Stimulated activated CD4-positive, alpha-beta T cell treated with anti-CD3 and anti-CD28 coated beads, TNF-alpha, amount 100 ng/mL, for 24 hours (primary cell): ENCODE measurements around the gene KLHDC10.
"Not testable (repeated sequence)": the region's sequence is repeated elsewhere in the genome, so short reads cannot be mapped to it uniquely, and the experiment has no call there.

Experiments
- DNase-seq, 3 experiments: peaks; one replicate each; pipeline ENCODE4 v3.0.0-alpha.2; 2020; ENCODE audit warnings: low read depth in 3 of 3

KLHDC10 gene

DNA sequence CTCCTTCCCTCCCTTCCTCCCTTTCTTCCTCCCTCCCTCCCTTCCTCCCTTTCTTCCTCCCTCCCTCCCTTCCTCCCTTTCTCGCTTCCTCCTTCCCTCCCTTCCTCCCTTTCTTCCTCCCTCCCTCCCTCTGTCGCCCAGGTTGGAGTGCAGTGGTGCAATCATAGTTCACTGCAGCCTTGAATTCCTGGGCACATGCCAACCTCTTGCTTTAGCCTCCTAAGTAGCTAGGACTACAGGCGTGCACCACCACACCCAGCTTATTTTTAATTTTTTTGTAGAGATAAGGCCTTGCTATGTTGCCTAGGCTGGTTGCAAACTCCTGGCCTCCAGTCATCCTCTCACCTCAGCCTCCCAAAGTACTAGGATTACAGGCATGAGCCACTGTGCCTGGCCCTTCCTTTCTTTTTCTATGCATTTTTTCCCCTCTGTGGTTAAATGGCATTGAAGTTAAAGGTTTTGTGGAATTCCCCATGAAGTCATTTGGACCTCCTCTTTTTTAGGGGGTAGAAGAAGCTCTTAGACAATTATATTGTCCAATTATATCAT lies 9.6 kb downstream of the KLHDC10 start:
- DNase-seq: no peak

DNA sequence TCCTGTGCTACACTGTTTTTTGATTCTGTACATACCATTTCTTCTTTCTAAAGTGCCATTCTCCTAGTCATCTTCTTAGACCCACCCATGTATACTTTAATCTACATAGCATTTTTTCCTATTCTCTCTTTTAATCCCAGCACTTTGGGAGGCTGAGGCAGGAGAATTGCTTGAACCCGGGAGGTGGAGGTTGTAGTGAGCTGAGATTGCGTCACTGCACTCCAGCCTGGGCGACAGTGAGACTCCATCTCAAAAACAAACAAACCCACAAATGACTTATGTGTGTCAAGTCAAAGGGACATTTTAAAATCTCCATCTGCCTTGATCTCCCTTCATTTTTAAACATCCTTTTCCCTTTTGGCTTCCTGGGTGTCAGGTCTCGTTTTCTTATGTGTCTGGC lies 13.2 kb downstream of the KLHDC10 start:
- not testable (repeated sequence) for DNase-seq

DNA sequence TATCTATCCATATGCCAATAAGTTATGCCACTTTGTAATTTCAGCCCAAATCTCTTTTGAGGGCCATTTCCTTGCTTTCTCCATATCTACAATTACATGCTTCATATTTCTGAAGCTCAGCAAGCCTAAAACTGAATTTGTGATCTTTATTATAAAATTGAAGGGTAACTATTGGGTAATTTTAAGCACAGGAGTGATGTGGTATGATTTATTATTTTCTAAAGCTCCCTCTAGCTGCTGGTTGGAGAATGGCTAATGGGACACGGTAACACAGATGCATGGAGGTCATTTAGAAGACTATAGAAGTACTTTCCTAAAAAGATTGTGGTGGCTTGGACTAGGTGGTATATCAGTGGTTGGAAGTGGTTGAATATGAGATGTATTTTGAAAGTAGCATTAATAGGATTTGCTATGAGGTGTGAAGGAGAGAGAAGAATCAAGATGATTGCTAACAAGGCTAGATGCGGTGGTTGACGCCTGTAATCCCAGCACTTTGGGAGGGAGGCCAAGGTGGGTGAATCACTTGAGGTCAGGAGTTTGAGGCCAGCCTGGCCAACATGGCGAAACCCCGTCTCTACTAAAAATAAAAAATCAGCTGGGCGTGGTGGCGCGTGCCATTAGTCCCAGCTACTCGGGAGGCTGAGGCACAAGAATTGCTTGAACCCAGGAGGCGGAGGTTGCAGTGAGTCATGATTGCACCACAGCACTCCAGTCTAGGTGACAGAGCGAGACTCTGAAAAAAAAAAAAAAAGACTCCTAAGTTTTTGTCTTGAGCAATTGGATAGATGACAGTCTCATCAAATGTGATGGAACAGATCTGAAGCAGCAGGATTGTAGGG lies 13.9 kb downstream of the KLHDC10 start:
- DNase-seq: no peak

DNA sequence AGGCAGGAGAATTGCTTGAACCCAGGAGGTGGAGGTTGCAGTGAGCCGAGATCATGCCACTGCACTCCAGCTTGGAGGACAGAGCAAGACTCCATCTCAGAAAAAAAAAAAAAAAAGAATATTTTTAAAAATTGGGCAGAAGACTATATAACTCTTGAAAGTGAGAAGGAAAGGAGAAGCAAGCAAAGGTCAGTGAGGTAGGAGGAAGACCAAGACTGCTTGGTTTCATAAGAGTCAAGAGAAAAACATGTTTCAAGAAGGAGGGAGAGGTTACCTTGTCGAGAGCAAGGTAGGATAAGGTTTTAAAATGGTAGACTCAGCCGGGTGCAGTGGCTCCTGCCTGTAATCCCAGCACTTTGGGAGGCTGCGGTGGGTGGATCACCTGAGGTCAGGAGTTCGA lies 14.9 kb downstream of the KLHDC10 start:
- DNase-seq: not testable (repeated sequence)

DNA sequence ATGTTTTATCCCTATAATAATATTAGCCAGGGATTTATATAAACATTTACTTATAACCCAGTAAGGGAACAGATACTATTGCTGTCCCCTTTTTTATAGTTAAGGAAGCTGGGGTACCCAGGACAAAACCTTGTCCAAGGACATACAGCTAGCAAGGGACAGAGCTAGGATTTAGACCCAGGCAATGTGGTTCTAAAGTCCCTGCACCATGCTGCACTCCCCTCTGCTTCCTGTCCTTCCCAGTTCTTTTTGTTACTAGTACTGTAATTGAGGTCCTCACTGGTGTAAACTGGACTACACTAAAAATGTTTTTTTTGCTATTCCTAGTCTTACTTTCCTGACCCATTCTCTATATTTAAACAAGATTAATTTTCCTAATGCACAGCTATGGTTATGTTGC lies 16.6 kb downstream of the KLHDC10 start:
- DNase-seq: no peak

DNA sequence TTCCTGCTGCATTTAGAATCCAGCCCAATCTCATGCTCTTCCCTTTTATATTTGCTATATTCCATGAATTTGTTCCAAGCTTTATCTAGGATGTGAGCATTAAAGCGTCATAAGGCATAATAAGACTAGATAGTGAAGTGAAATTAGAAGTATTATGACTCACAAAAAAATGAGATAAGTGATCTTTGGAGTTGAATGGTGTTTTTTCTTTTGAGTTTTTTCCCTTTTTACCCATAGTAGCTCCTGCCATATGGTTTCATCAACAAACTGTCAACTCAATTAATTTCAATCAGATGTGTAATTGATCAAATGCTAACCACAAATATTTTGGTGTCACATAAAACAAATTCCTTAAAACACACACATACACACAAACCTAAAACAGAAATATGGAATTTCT lies 17.0 kb downstream of the KLHDC10 start:
- DNase-seq: no peak

DNA sequence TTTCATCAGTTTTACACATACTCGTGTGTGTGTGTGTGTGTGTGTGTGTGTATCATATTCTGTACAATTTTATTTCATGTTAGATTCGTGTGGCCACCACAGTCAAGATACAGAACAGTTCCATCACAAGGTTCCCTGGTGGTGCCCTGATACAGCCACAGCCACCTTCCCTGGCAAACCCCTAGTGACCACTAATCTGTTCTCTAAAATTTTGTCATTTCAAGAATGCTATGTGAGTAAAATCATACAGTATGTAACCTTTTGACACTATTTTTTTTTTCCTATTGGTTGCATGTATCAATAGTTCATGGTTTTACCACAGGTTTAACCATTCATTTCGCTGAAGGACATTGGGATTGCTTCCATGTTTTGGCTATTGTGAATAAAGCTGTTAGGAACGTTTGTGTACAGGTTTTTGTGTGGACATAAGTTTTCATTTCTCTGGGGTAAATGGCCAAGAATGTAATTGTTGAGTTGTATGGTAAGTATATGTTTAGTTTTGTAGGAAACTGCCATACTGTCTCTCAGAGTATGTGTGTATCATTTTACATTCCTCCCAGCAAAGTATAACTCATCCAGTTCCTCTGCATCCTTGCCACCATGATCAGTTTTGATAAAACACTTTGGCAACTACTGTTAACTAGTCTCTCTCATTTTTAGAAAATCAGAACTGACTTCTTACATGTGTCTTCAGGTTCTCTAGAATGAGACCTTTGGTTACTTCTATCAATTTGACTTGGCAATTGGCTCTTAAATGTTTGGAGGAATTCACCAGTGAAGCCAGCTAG lies 20.6 kb downstream of the KLHDC10 start:
- no peak for DNase-seq

DNA sequence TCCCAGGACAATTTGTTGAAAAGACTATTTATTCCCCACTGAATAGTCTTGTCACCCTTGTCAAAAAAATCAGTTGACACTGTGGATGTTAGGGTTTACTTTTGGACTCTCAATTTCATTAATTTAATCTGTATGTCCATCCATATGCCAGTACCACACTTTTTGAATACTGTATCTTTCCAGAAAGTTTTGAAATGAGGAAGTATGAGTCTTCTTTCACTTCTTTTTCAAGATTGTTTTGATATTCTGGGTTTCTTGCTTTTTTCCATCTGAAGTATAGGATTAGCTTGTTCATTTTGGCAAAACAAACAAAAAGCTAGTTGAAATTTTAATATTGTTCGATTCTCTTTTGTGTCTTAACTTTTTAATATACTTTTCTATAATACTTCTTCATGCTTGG lies 21.7 kb downstream of the KLHDC10 start:
- no peak for DNase-seq

DNA sequence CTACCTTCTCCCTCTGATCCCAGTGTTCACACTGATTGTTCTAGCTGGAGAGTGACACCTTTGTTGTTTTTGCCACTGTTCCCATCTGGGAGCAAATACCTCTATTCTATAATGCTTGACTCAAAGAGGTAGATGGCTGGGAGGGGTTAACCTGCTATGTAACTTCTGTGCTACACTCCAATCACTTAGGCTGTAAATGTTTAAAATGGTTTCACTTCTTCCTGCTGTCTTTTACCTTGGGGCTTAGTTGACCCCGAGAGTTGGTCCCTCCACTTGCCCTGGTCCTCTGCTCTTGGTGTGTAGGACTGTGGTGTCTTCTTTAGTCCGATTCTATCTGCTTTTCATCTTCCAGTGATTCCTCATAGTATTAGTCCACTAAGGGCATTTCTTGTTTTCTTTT lies 22.3 kb downstream of the KLHDC10 start:
- DNase-seq: no peak

DNA sequence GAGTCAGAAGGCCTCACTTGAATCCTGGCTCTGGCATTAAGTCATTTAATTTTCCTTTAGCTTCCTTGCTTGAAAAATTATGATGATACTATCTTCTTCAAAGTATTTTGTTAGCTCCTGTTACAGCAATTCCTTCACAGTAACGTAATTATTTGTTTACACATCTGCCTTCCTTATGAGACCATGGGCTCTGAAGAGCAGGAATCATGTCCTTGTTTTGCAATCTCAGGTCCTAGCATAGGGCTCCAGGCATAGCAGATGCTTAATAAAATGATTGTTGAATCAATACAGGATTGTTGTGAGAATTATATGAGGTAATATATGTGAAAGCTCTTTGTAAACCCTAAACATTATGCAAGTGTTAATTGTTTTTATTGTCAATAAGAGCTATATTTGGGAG lies 25.5 kb downstream of the KLHDC10 start:
- no peak for DNase-seq

DNA sequence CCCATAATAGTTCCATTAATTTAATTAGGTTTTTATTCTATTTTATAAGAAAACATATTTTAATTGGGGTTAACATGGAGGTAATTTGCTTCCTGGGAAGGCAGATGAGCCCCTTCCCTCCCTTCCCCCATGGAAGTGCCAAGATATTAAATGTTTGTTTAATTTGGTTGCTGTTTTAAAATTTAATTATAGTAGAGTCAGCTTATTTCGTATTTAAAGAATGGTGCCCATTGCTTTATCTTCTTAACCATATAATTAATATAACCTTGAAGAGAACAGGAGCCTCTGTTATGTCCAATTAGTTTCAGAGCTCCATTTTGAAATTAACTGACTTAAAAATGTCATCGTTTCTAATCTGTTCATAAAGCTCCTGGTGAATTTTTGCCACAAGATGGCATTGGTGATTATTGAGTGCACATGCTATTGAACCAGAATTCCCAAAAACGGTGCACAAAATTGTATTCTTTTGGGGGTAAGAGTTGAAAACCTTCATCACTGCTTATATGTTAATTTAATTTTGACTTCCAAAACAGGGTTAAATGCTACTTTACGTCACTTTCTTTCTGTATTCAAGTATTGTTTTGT lies 26.0 kb downstream of the KLHDC10 start:
- no peak for DNase-seq

DNA sequence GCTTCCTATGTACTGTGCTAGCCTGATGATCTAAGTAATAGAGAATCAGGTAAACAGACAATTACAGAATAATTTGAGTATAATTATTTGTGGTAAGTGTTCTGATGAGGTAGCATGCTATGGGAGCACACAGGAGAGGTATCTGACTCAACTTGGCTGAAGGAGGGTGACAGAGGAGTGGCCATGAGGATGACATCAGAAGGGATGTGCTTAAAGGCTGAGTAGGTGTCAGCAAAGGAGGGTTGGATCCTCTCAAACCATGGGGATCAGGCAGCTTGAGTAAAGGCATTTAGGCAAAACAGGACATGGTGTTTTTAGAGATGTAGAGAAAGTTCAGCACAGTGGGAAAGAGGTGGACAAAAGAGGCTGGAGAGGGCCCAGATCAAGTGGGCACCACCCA lies 29.0 kb downstream of the KLHDC10 start:
- DNase-seq: no peak

DNA sequence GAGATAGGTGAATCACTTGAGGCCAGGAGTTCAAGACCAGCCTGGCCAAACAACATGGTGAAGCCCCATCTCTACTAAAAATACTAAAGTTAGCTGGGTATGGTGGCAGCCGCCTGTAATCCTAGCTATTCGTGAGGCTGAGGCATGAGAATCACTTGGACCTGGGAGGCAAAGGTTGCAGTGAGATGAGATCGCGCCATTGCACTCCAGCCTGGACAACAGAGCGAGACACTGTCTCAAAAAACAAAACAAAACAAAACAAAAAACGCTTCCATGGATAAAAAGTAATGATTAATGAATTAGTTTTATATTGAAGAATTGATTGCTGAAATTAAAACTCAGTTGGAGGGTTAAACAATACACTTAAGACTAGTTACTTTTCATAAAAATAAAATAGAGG lies 32.3 kb downstream of the KLHDC10 start:
- no peak for DNase-seq

DNA sequence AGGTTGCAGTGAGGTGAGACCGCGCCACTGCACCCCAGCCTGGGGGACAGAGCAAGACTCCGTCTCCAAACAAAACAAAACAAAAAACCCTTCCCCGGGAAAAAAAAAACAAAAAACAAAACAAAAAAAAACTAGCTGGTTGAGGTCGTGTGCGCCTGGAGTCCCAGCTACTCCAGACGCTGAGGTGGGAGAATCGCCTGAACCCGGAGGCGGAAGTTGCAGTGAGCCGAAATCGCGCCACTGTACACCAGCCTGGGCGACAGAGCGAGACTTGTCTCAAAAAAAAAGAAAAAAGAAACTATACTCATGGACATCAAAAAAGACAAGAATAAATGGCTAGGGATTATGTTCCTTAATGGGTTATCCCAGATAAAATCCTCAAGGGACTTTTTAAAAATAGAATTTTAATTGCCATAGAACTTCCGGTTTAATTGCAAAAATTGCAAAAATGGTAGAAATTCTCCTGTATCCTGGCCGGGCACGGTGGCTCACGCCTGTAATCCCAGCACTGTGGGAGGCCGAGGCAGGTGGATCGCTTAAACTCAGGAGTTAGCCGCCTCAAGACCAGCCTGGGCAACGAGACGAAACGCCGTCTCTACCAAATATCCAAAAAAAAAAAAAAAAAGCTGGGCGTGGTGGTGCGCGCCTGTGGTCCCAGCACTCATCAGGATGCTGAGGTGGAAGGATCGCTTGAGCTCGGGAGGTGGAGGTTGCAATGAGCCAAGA lies 37.8 kb downstream of the KLHDC10 start:
- no peak for DNase-seq

DNA sequence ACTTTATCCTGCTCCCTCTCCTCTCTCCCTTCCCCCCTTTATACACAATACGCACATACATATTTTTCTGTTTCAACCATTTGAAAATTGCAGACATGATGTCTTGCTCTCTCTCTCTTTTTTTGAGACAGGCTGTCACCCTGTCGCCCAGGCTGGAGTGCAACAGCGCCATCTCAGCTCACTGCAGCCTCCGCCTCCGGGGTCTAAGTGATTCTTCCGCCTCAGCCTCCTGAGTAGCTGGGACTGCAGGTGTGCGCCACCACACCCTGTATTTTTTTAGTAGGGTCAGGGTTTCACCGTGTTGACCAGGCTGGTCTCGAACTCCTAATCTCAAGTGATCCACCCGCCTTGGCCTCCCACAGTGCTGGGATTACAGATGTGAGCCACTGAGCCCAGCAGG lies 38.5 kb downstream of the KLHDC10 start:
- no peak for DNase-seq

DNA sequence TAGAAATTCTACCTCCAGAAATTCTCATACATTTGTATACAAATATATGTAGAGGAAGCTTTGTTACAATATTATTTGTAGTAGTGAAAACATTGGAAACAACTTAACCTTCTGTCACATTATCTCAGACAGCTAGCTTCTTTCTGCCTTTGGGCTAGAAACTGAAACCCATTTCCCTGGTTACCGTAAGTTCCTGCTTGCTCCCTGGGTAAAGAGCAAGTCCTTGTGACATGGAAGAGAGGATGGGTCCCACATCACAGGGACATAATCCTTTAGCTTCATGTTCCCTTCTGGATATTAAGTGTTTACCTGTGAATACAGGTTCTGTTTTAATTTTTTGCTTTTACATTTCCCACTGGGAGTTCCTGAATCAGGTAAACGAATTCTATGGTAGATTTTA lies 41.8 kb downstream of the KLHDC10 start:
- DNase-seq: no peak

DNA sequence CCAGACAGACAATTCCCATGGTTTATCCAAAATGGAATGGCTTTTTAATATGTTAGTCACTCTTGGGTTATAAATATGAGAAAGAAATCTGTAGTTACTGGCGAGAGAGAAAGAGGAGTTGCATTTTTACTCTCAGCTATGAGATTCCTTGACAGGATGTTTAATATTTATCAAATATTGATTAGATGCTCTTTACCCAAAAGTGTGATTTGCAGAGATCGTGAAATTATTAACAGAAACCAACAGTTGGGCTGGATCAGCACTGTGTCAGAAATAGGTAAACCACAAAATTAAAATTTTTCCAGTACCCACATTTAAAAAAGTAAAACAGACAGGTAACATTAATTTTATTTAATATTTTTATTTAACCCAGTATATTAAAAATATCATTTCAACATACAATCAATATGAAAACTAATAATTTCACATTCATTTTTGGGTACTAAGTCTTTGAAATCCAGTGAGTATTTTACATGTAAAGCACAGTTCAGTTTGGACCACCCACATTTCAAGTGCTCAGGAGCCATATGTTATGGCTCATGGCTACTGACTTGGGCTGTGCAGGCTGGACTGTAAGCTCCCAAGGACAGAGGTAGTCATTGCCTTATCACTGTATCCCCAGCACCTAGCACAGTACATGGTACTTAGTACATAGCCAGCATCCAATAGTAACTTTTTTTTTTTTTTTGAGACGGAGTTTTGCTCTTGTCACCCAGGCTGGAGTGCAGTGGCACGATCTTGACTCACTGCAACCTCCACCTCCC lies 42.5 kb downstream of the KLHDC10 start:
- DNase-seq: no peak

DNA sequence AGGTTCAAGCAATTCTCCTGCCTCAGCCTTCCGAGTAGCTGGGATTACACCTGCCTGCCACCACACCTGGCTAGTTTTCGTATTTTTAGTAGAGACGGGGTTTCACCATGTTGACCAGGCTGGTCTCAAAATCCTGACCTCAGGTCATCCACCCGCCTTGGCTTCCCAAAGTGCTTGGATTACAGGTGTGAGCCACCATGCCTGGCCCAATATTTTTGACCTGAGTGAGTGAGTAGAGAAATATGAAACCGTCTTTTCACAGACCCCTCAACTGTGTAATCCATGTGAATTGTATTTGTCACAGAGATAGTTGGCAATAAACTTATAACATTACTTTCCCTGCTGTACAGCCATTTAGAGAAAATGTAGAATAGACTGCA lies 43.1 kb downstream of the KLHDC10 start:
- DNase-seq: not testable (repeated sequence)

DNA sequence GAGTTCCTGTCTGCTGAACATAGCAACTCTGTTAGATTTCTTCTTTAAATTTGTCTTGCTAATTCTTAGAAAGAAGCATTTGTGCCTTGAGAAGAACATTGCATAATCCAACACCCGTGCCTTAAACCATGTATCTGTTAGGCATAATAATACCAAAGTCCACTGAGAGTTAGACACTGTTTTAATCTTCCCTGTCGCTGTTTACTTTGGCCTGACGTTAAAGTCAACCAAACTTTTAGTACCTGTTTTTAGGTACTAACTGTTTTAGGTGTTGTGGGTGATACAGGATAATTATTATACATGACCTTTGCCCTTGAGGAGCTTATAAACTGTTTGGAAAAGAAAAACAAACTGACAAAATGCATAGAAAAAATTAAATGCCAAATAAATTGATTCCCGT lies 43.6 kb downstream of the KLHDC10 start:
- no peak for DNase-seq

DNA sequence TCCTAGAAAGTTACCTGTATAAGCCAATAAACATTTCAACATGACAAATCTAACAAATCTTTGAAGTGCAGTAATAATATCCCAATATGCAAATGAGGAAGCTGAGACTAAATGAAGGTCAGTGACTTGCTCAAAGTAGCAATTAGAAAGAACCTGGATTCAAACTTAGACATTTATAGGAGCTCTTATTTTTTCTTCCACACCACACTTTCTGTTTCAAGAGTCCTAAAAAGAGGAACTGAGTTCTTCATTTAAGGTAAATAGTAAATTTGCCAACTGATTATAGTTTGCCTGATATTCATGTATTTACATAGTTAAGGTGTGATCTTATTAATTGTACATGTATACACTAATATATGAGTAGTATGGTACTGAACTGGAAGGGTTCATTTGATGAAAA lies 44.0 kb downstream of the KLHDC10 start:
- no peak for DNase-seq

DNA sequence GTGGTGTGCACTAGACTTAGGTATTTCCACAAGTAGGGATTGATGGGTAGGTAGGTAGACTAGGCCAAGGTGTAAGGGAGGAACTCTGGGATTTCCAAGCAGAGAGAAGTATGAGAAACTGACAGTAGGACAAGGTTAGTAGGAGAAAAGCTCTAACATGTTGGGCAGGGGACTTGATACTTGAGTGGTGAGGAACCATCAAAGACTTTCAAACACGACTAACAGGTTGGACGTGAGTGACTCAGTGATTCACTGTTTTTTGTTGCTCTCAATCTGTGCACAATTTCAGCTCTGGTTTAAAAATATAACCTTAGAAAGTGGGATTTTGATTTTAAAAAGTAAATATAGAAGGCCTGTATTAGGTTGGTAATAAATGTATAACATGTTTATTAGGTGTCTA lies 44.4 kb downstream of the KLHDC10 start:
- no peak for DNase-seq
